ENCODE data around the gene UHRF2.

The UHRF2 gene

GRCh38 chr9:6549106-6549800 lies 136.3 kb downstream of the UHRF2 start:
- Histone ChIP-seq H3K36me3 (ENCODE audit: insufficient read depth, low read length) (no peaks in the 10 kb centered on the region), H3K9me3 (ENCODE audit: low read length) (no peaks in the 10 kb centered on the region), H3K9ac (ENCODE audit: low read length) (no peak overlapping the region), H3K27me3 (ENCODE audit: control insufficient read depth in 1 of 2, insufficient read depth in 2 of 2, low read length in 2 of 2) (no peaks in the 10 kb centered on the region), H3K27ac (ENCODE audit: low read depth, low read length) (no peak overlapping the region), H3K4me3 (ENCODE audit: low read depth in 1 of 2, low read length in 2 of 2) (no peak overlapping the region), H3K4me1 (ENCODE audit: insufficient read depth, low read length) (peaks cover 9% of the 10 kb centered on the region)

DNA sequence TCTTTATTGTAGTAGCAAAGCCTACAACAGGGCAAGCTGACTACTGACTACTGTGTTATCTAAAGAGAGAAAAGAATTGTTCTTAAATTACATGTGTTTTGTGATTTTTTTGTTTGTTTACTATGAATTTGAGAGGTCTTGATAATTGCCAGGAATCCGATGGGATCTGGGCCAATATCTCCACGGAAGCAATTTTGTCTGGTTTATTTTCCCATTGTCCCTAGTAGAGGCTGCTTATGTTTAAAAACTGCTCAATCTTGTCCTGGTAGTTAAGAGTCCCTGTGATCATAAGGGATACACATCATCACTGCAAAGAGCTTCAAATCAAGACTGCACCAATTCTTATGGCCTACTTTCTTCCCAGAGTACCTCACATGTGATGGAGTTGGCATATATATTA lies 138.1 kb downstream of the UHRF2 start:
- Histone ChIP-seq H3K4me1 (ENCODE audit: insufficient read depth, low read length) (peaks cover 9% of the 10 kb centered on the region), H3K27me3 (ENCODE audit: control insufficient read depth in 1 of 2, insufficient read depth in 2 of 2, low read length in 2 of 2) (no peaks in the 10 kb centered on the region), H3K36me3 (ENCODE audit: insufficient read depth, low read length) (no peaks in the 10 kb centered on the region), H3K9me3 (ENCODE audit: low read length) (no peaks in the 10 kb centered on the region), H3K27ac (ENCODE audit: low read depth, low read length) (no peak overlapping the region), H3K9ac (ENCODE audit: low read length) (no peak overlapping the region), H3K4me3 (ENCODE audit: low read depth in 1 of 2, low read length in 2 of 2) (no peak overlapping the region)

- Histone ChIP-seq H3K36me3 (ENCODE audit: insufficient read depth, low read length) (no peaks in the 10 kb centered on the region), H3K27me3 (ENCODE audit: control insufficient read depth in 1 of 2, insufficient read depth in 2 of 2, low read length in 2 of 2) (no peaks in the 10 kb centered on the region), H3K27ac (ENCODE audit: low read depth, low read length) (no peak overlapping the region), H3K4me3 (ENCODE audit: low read depth in 1 of 2, low read length in 2 of 2) (no peak overlapping the region), H3K9me3 (ENCODE audit: low read length) (no peaks in the 10 kb centered on the region), H3K4me1 (ENCODE audit: insufficient read depth, low read length) (peaks cover 9% of the 10 kb centered on the region), H3K9ac (ENCODE audit: low read length) (no peak overlapping the region)
Observed at GRCh38 chr9:6552033-6552432, 139.0 kb downstream of the UHRF2 start.

GRCh38 chr9:6552498-6553121 lies 139.6 kb downstream of the UHRF2 start:
- Histone ChIP-seq H3K27me3 (ENCODE audit: control insufficient read depth in 1 of 2, insufficient read depth in 2 of 2, low read length in 2 of 2) (no peaks in the 10 kb centered on the region), H3K4me1 (ENCODE audit: insufficient read depth, low read length) (peaks cover 9% of the 10 kb centered on the region), H3K9me3 (ENCODE audit: low read length) (no peaks in the 10 kb centered on the region), H3K9ac (ENCODE audit: low read length) (no peak overlapping the region), H3K27ac (ENCODE audit: low read depth, low read length) (no peak overlapping the region), H3K36me3 (ENCODE audit: insufficient read depth, low read length) (no peaks in the 10 kb centered on the region), H3K4me3 (ENCODE audit: low read depth in 1 of 2, low read length in 2 of 2) (no peak overlapping the region)

- no peak overlapping the region for H3K27ac ChIP-seq (ENCODE audit: low read depth, low read length)
- H3K36me3 ChIP-seq (ENCODE audit: insufficient read depth, low read length) = no peaks in the 10 kb centered on the region
- H3K27me3 ChIP-seq (ENCODE audit: control insufficient read depth in 1 of 2, insufficient read depth in 2 of 2, low read length in 2 of 2) = no peaks in the 10 kb centered on the region
- H3K4me3 ChIP-seq (ENCODE audit: low read depth in 1 of 2, low read length in 2 of 2) = no peak overlapping the region
- no peaks in the 10 kb centered on the region for H3K9me3 ChIP-seq (ENCODE audit: low read length)
- no peak overlapping the region for H3K9ac ChIP-seq (ENCODE audit: low read length)
- peaks cover 9% of the 10 kb centered on the region for H3K4me1 ChIP-seq (ENCODE audit: insufficient read depth, low read length)
Observed at GRCh38 chr9:6553866-6554265, 140.9 kb downstream of the UHRF2 start.

All from muscle layer of colon (tissue), 2 donors.